K562 (cell line): ENCODE data around the gene DDX11. TPM values are rescaled to one million over a fixed set of nuclear protein-coding genes. Genes with fewer than 3 reads are reported as not detected.
A peak's percentile ranks its signal among the peaks of the same experiment; 100 is the strongest.

ENCODE experiments used
- ATAC-seq: fragments of 200-7000 bp; cut with Tn5 transposase; 3 replicates; pipeline ENCODE4 v1.9.1; 2020; ENCODE audit warnings: moderate library complexity
- BruUV-seq: library from RNA; stranded (reverse); fragments of 400-500 nt; replicated peaks from 2 replicates; lab custom pipeline; 2021; lab: Mats Ljungman, UMichigan
- CTCF ChIA-PET: fragments of 300-600 bp; formaldehyde crosslinking; extraction: SDS; loops from one replicate; lab custom pipeline; 2021; ENCODE audit warnings: low intra/inter-chr PET ratio; lab: Yijun Ruan, JAX
- POLR2A ChIA-PET: fragments of 300-600, 350-650 bp; sonication (Branson Sonifier 250); formaldehyde crosslinking; extraction: SDS; loops from one replicate; lab custom pipeline; 2021; ENCODE audit warnings: antibody characterized with exemption, inconsistent platforms; lab: Yijun Ruan, JAX
- DNase-seq, 4 experiments: peaks; one replicate each; pipeline versions ENCODE4 v3.0.0 to v3.0.0-alpha.2; 2011 to 2018; ENCODE audit warnings: low spot score in 3 of 4, mixed read lengths in 3 of 4; ENCODE audit errors: extremely low read depth in 1 of 4
- FAIRE-seq: peaks from 2 replicates; lab custom pipeline; 2011; peaks lifted over from hg19 to GRCh38; lab: Jason Lieb, UNC
- H2AFZ ChIP-seq: 2 replicates; pipeline ENCODE4 v1.6.0; 2011; ENCODE audit warnings: low read depth, low read length, control low read depth, inconsistent platforms
- H3K27ac ChIP-seq: fragments of 200-600 bp; 3 replicates; pipeline ENCODE4 v1.8.0; 2011; ENCODE audit warnings: low read depth, mild to moderate bottlenecking, control low read depth, inconsistent platforms, low read length, moderate library complexity, mixed read lengths; ENCODE audit errors: extremely low read depth
- H3K27me3 ChIP-seq, 2 experiments: fragments of 300-600 bp in 1 of 2; 2 replicates in 1 of 2; 3 replicates in 1 of 2; pipeline versions ENCODE4 v1.6.0 to v1.8.0; 2011; ENCODE audit warnings: inconsistent platforms in 2 of 2, low read length in 2 of 2, mild to moderate bottlenecking in 1 of 2, mixed read lengths in 1 of 2, moderate library complexity in 1 of 2; ENCODE audit not compliant: control insufficient read depth in 2 of 2, insufficient read depth in 2 of 2
- H3K36me3 ChIP-seq: fragments of 300-600 bp; 3 replicates; pipeline ENCODE4 v1.8.0; 2011; ENCODE audit warnings: mild to moderate bottlenecking, low read length, inconsistent platforms; ENCODE audit not compliant: control insufficient read depth, insufficient read depth
- H3K4me1 ChIP-seq, 2 experiments: fragments of 200-600 bp in 1 of 2; replicated peaks in 1 of 2; 2 replicates in 1 of 2; 3 replicates in 1 of 2; pipeline versions ENCODE4 v1.5.1 to v1.8.0; 2011; ENCODE audit warnings: inconsistent platforms in 2 of 2, low read length in 2 of 2, mild to moderate bottlenecking in 1 of 2, mixed read lengths in 1 of 2, moderate library complexity in 1 of 2; ENCODE audit not compliant: control insufficient read depth in 2 of 2, insufficient read depth in 2 of 2
- H3K4me2 ChIP-seq: 2 replicates; pipeline ENCODE4 v1.6.1; 2011; ENCODE audit warnings: low read length, control low read depth, inconsistent platforms, mixed read lengths; ENCODE audit not compliant: insufficient read depth
- H3K4me3 ChIP-seq: fragments of 200-600 bp; sonication (generic), shearing (Covaris generic); 2 replicates; pipeline ENCODE4 v1.5.1; 2016; ENCODE audit warnings: control low read depth, inconsistent platforms
- H3K79me2 ChIP-seq: fragments of 200-600 bp; 3 replicates; pipeline ENCODE4 v1.8.0; 2011; ENCODE audit warnings: low read length, inconsistent platforms; ENCODE audit not compliant: control insufficient read depth, insufficient read depth
- H3K9ac ChIP-seq, 2 experiments: 2 replicates each; pipeline versions ENCODE4 v1.6.0 to v1.6.1; 2011; ENCODE audit warnings: low read depth in 2 of 2, low read length in 2 of 2, control low read depth in 1 of 2, inconsistent platforms in 1 of 2, mild to moderate bottlenecking in 1 of 2, mixed read lengths in 1 of 2; ENCODE audit not compliant: insufficient read depth in 1 of 2
- H3K9me1 ChIP-seq: one replicate; pipeline ENCODE4 v1.6.0; 2011; ENCODE audit warnings: inconsistent platforms, mild to moderate bottlenecking, low read length, moderate library complexity; ENCODE audit not compliant: control insufficient read depth, insufficient read depth
- H3K9me3 ChIP-seq: replicated peaks from 2 replicates; pipeline ENCODE4 v1.5.1; 2011; ENCODE audit warnings: low read depth, low read length, inconsistent platforms; ENCODE audit not compliant: control insufficient read depth, insufficient read depth
- H4K20me1 ChIP-seq: replicated peaks from 2 replicates; pipeline ENCODE4 v1.6.1; 2011; ENCODE audit warnings: low read length, inconsistent platforms, mixed read lengths; ENCODE audit not compliant: control insufficient read depth, insufficient read depth
- CHD2 ChIP-seq: IDR thresholded peaks from 2 replicates; pipeline ENCODE4 v1.6.1; 2011; ENCODE audit warnings: low read depth, low read length
- JUNB ChIP-seq: fragments of 450-650 bp; formaldehyde crosslinking; conservative IDR thresholded peaks from 2 replicates; pipeline ENCODE4 v1.4.0; 2020; ENCODE audit warnings: mild to moderate bottlenecking
- KLF16 ChIP-seq: IDR thresholded peaks from 2 replicates; pipeline ENCODE4 v1.6.1; 2016; ENCODE audit warnings: antibody characterized with exemption
- L3MBTL2 ChIP-seq: fragments of 450-650 bp; IDR thresholded peaks from 2 replicates; pipeline ENCODE4 v1.6.1; 2016; ENCODE audit warnings: mild to moderate bottlenecking, moderate library complexity
- MYC ChIP-seq, 2 experiments: fragments of 250-450 bp in 1 of 2; sonication (Bioruptor Pico) in 1 of 2; IDR thresholded peaks; 2 replicates each; pipeline versions ENCODE4 v1.5.1 to v1.6.1; 2012 to 2021; ENCODE audit warnings: low read depth in 2 of 2, borderline replicate concordance in 1 of 2, improper control_type of control experiment in 1 of 2, low read length in 1 of 2, mild to moderate bottlenecking in 1 of 2, moderate library complexity in 1 of 2
- PRDM10 ChIP-seq: fragments of 450-650 bp; IDR thresholded peaks from 2 replicates; pipeline ENCODE4 v1.6.1; 2018; ENCODE audit not compliant: partially characterized antibody
- VEZF1 ChIP-seq: fragments of 200-800 bp; sonication (Bioruptor generic); IDR thresholded peaks from 2 replicates; pipeline ENCODE4 v1.6.1; 2017; ENCODE audit warnings: missing genetic modification characterization, missing compliant biosample characterization
- WGBS: fragments of 100-300 bp; shearing (Covaris generic); methylation state at CpG from one replicate; pipeline ENCODE4 v1.1.6; 2016; ENCODE audit warnings: low coverage, mixed read lengths; ENCODE audit not compliant: insufficient coverage; ENCODE audit errors: missing lambda C conversion rate; 5-methylcytosine and 5-hydroxymethylcytosine counted together
- in situ Hi-C: fragments of 300-500 bp; cut with MboI; formaldehyde crosslinking; loops from 4 replicates; pipeline ENCODE4 v1.15.0; 2018; ENCODE audit warnings: inconsistent platforms, mixed read lengths
- intact Hi-C: fragments of 100-400 bp; cut with micrococcal nuclease; formaldehyde crosslinking; loops from 2 replicates; pipeline ENCODE4 v1.14.2; 2022
- polyA plus RNA-seq, 8 experiments: library from polyadenylated mRNA; depleted of rRNA in 4 of 8; stranded (reverse) in 5 of 8; unstranded in 3 of 8; fragments of >200 nt; fragmentation: Nextera tagmentation in 2 of 8; fragmentation: Illumina TruSeq in 1 of 8; extraction: Ambion mirVana in 2 of 8; extraction: Trizol in 1 of 8; gene quantifications; 2 replicates each; pipeline versions ENCODE4 v1.2.1 to v1.2.3, GENCODE V29; 2011 to 2014; ENCODE audit warnings: inconsistent platforms in 1 of 8, missing spikeins in 1 of 8
- total RNA-seq, 7 experiments: library from RNA; depleted of rRNA in 6 of 7; stranded (reverse); fragments of >200 nt in 6 of 7; fragmentation: Illumina TruSeq in 2 of 7; extraction: Trizol in 2 of 7; gene quantifications; 2 replicates each; pipeline versions ENCODE4 v1.2.1 to v1.2.3, GENCODE V29; 2011 to 2021; ENCODE audit warnings: low replicate concordance in 1 of 7

The DDX11 gene
- total and polyA plus RNA-seq, 9 of the 15 experiments (the other 6 are each of a cell fraction or from before 2014, with no cell fraction given), result 3.6 to 93.2 (median 42.5) TPM

GRCh38 chr12:31117203-31118011 is 43.7 kb downstream of the DDX11 start (continued):
- TF ChIP-seq MYC (IDR thresholded peaks at IDR 0.05; ENCODE audit: low read depth, low read length) (no peak), MYC (CRISPR knock-in tag; IDR thresholded peaks at IDR 0.05; ENCODE audit: borderline replicate concordance, low read depth) (no peak), KLF16 (0 out of 2 replicates have a peak, but pooled peaks have one; percentile 20), JUNB (CRISPR knock-in tag) (no peak), VEZF1 (peak; percentile 60)

- in situ Hi-C loops, result loop anchor here (5.0 kb wide), 1 partner anchor 99 kb away; no protein-coding TSS in a partner anchor
- FAIRE-seq, result no peak
- H3K36me3 ChIP-seq, result no peaks in the 10 kb centered on the region
- intact Hi-C loops, result loop anchor here (5.0 kb wide), 1 partner anchor 119 kb away; no protein-coding TSS in a partner anchor
- H3K9me3 ChIP-seq, result no peaks in the 10 kb centered on the region
- H3K79me2 ChIP-seq, result no peaks in the 10 kb centered on the region
- no peaks in the 10 kb centered on the region for H3K27me3 ChIP-seq
- ATAC-seq, result peak; percentile 93
- peak; percentile 58 to 64 (median 60) for DNase-seq
- H2AFZ ChIP-seq, result peak overlapping the region; percentile 5; the same call in 1 of the 2 replicates
- H3K9ac ChIP-seq, result peak overlapping the region in 1 of 2 experiments; percentile 3; a peak in 1 of 4 replicates
- no peaks in the 10 kb centered on the region for H4K20me1 ChIP-seq
- WGBS, result 4% methylated on average over 21 of the region's 44 CpGs
- no peak overlapping the region for H3K27ac ChIP-seq
- POLR2A ChIA-PET, result no interaction called here
- peak overlapping the region; percentile 20; the same call in 1 of the 2 replicates for H3K4me3 ChIP-seq
- CTCF ChIA-PET, result no interaction called here
- no peaks in the 10 kb centered on the region for H3K9me1 ChIP-seq
- H3K4me2 ChIP-seq, result peak overlapping the region; percentile 16; the same call in 1 of the 2 replicates
- BruUV-seq, result no TSS peak
- H3K4me1 ChIP-seq, result peaks cover 0 to 30% of the 10 kb centered on the region in 2 experiments; a peak in 2 of 5 replicates
- TF ChIP-seq L3MBTL2 (0 out of 2 replicates have a peak, but pooled peaks have one; percentile 14), PRDM10 (peak; percentile 92), CHD2 (peak; percentile 55; the same call in 1 of the 2 replicates)
Measured at GRCh38 chr12:31118347-31119191, 44.9 kb downstream of the DDX11 start.
